Myocyte (in vitro differentiated cells): ENCODE measurements around the gene CIAO2B. TPM values are rescaled to one million over a fixed set of nuclear protein-coding genes. Genes with fewer than 3 reads are reported as not detected.
"Not testable (repeated sequence)": the region's sequence is repeated elsewhere in the genome, so short reads cannot be mapped to it uniquely, and the experiment has no call there.

ENCODE experiments used
- DNase-seq: peaks from one replicate; pipeline ENCODE4 v3.0.0-alpha.2; 2012; ENCODE audit warnings: low read depth
- total RNA-seq: library from RNA; depleted of rRNA; stranded (reverse); fragments of >200 nt; gene quantifications from 2 replicates; pipeline ENCODE4 v1.2.3, GENCODE V29; 2014

Gene CIAO2B
- total RNA-seq, 1 donor from 2014 or later, result 235 TPM

DNA sequence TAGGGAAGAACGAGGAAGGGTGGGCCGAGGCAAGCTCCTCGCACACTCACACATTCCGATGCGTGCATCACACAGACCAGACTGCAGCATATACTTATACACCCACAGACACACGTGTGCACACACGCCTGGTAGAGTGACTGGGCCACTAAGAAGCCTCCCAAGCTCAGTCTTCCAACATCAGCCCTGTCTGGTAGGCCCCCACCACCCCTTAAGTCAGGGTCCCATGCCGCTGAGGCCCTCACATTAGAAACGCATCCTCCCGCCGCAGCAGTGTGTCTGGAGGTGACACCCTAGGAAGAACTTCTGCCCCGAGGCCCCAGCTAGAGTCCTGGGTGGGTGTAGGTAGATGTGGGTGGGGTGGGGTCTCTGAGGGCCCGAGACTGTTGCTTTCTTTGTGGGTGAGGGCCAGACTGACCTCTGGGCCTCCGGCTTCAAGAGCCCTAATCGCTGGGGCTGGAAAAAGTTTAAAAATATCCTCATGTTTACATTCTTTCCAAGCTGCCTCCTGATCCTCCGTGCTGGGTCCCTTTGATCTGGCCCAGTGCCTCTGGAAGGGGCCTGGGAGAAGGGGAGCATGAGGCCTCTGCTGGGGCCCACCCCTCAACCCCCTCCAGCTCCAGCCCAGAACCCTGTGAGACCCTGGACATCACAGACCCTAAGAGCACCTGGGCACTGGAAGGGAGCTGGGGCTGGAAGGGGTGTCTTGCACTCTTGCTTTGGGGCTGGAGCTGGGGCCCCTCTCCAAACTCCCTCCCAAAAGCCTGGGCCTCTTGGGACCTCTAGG lies 29.2 kb downstream of the CIAO2B start:
- DNase-seq, result no peak

DNA sequence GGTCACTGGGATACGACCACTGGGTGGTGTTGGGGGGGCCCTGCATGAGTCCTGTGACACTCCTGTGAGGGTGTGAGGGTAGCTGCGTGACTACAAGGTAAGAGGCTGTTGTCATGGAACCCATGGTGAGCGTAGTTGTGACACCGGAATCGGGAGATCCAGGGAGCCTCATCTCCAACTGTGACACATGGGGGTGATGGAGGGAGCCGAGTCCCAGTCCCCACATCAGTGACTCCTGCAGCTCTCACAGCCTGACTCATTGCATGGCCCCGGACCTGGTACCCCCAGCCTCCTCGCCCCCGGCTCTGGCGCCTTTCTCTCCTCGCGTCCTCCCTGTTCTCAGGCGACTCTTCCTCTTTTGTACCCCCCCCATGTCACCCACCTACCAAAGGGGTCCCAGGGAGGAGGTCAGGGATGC lies 29.8 kb downstream of the CIAO2B start:
- DNase-seq, result no peak

DNA sequence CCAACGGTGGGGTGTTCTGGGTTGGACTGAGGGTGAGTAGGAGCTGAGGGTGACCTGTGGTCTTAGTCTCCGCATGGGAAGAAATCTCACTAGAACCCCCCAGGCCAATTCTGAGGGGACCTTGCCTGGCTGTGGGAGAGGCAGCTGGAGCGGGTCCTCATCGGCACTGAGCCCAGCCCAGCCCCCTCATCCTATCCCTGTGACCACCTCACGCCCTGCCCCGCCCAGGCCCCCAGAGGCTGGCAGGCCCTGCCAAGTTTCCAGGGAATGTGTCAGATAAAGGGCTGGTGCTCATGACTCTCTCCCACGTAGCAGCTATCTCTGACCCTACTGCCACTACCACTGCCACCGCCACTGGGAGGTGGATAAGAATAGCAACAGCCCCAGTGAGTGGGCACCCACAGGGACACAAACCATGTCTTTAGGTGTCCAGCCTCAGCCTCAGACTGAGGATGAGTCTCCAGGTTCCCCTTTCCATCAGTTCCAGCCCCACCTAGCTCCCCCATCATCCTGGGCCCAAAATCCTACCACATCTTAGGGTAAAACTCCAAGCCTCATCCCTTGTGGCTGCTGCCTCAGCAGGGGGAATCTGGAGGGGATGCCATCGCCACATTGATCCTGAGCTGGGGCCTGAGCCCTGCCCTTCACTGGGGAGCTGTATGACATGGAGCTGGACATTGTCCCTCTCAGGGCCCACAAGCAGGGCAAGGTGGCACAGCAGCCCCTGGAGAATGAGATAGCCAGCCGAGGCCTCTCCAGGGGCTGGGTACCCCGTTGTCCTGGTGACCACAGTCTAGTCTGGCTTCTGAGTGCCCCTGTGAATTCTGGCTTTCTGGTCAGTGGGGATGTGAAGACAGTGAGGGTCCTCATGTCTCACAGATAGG lies 30.4 kb downstream of the CIAO2B start:
- DNase-seq, result peak; percentile 90

DNA sequence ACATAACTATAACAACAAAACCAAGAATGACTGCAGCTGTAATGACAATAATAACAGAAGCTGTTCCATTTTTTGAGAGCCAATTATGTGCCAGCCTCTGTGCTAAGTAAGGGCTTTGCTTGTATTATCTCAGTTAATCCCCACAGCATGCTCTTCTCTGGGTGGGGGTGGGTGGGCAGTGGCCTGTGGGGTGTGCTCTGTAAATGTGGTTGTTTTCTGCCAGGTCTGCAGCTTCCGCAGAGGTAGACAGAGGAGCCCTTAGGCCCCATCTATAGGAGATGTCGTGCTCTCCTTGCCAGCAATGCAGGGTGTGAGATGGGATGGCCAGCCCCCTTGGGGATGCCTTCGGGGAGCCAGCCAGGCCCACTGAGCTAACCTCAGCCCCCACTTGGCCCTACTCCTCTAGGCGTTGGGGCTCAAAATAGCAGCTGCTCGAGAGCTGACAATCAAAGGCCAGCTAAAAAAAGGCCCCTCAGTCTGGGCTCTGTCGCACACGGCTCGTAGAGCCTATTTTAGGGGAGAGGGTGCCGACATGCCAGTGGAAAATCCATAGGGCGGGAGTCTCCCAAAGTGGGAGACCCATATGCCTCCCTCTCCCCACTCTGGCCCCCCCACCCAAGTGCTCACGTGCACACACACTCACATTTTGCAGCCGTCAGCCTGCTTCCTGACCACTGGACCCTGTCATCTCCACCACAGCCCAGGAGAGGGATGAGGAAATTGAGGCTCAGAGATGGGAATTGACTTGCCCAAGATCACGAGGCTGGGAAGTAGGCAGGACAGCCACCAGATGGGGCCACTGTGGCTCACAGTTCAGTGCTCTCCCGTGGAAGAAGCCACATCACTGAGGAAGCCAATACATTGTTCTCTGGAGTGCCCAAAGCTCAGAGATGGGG lies 31.3 kb downstream of the CIAO2B start:
- DNase-seq, result peak; percentile 75

DNA sequence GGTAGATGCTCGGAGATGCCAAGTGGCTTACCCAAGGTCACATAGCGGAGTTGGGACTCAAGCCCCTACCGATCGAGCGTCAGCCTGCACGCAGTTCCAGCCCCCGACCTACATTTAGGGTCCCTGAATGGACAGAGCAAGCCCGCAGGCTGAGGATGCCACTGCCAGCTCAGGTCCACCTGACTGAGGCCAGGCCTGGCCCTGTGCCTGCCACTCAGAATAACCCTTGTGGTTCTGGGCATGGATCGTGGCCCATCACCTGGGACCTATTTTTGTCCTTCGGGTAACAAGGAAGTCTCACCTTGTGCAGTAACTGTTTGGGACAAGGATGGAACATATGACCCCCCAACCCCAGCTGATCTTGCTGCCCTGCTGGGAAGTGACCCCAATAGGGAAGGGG lies 32.6 kb downstream of the CIAO2B start:
- peak; percentile 52 for DNase-seq

DNA sequence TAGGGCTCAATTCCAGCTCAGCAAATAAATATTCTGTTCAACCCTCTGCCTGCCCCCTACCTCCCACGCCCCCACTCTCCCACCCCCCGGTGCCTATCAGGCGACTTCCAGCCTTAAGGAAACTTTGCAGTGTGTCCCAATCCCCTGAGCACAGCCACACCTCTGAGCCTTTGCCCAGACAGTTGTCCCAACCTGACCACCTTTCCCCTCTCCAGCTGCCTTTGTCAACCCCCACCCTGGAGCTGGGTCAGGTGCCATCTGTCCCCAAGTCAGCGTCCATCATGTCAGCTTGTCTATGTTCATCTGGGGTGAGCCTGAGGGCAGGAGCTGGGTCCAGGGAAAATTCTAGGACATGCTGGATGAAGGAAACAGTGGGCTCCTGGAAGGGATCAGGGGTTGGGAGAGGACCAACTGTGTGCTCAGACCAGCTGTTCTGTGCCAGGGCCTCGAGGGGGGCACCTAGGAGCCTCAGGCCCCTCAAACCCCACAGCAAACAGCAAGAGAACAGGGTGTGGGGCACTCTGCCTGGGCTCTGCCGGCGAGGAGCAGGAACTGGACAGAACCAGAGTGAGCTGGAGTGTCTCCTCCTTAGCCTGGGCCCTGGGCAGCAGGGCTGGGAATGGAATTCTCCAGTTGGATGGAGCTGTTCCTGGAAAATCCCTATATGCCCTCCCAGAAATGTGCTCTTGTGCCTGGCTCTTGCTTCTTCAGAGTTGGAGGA lies 33.3 kb downstream of the CIAO2B start:
- DNase-seq, result peak; percentile 84

DNA sequence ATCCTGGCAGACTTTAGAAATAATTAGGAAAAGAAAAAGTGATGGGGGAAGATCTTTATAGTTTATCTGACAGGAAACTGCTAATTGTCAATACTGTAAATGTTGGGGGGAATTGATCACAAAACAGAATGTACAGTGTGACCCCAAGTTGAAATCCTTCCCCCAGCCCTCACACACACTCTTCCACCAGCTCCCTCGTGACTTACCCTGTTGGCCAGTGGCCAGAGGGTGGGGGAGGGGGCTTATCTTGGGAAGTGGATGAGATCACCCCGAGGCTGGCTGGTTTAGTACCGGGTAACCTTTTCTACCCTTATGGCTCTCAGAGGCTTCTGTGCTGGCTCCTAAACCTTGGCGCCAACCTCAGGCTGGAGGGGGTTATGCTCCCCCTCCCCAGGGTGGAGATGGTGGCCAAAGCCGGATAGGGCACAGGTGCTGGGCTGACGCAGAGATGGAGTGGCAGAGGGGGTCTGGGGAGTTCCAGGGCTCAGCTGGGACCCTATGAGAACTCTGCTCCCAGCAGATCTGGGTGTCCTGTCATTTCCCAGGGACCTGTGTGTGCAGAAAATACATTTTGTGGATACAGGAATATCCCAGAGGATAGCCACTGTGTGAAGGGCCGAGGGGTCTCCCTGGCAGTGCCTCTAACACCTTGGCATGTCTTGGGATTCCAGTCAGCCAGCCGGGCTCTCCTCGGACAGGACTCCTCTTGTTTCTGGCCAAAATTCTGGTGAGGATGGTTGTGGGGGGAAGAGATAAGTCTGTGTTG lies 34.1 kb downstream of the CIAO2B start:
- DNase-seq, result peak; percentile 92

DNA sequence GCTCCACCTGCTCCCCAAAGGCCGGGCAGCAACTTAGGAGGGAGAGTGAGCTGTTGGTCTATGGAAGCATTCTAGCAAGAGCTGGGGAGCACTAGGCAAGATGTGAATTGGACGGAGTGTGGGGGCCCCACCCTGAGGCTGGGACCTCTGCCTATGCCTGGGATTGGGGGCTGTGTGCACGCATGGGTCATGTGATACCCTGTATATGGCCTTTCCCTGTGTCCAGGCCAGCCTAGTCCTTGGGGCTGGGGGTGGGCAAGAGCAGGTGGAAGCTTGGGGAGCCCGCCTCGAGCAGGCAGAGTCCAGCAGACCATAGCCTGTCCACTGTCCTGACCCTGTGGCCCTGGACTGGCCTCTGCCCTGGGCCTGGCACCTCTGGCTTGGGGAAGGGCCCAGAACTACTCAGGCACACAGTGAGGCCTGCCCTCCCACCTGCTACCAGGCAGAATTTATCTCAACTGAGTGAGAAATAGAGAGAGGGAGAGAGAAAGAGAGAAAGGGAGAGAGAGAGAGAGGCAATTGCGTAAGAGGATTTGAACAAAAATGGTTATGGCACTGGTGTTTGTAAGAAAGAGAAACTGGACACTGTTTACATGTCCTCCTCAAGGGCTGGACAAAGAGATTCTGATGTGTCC lies 34.8 kb downstream of the CIAO2B start:
- peak; percentile 57 for DNase-seq

DNA sequence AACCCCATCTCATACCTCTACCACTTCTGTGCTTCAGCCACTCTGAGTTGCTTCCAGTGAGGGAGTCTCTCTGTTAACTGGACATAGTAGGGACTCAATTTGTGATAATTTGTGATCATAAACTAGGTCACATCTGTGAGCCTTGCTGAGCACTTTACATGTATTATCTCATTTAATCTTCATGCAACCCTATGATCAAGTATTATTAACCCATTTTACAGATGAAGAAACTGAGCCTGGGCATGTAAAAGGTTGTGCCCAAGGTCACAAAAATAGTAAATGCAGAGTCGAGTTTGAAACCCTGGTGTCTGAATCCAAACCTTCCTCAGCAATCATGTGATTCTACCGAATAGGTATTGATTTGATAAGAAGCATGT lies 35.3 kb downstream of the CIAO2B start:
- no peak for DNase-seq

DNA sequence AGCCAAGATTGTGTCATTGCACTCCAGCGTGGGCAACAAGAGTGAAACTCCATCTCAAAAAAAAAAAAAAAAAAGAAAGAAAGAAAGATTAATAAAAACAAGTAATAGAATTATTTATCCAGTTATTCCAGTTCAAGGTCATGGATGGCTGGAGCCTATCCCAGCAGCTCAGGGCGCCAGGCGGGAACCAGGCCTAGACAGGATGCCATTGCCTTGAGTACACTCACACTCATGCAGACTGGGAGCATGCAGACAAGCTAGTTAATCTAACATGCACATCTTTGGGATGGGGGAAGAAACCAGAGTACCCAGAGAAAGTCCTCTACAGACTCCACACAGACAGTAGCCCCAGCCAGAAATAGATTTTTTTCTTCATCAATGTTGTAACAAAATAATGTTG lies 36.0 kb downstream of the CIAO2B start:
- peak; percentile 57 for DNase-seq

DNA sequence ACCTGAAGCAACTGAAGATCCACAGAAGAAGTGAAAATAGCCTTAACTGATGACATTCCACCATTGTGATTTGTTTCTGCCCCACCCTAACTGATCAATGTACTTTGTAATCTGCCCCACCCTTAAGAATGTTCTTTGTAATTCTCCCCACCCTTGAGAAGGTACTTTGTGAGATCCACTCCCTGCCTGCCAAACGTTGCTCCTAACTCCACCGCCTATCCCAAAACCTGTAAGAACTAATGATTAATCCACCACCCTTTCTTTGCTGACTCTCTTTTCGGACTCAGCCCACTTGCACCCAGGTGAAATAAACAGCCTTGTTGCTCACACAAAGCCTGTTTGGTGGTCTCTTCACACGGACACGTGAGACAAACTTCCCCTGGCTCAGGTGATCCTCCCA lies 37.5 kb downstream of the CIAO2B start:
- not testable (repeated sequence) for DNase-seq

DNA sequence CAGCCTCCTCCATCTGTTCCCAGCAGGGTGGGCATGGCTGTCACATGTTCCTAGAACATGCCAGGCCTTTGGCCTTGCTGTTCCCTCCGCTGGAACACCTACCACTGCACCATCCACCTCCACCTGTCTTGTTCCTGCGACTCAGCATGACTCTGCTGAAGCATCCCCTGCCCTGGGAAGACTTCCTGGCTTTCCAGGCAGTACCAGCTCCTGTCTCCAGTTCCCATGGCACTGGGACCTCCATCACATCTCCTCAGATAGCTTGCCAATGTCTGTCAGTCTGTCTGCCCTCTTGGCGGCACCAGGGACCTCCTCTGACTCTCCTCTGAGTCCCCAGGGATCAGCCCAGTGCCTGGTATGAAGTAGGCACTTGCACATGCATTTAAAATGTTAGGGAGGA lies 38.2 kb downstream of the CIAO2B start:
- DNase-seq, result no peak

DNA sequence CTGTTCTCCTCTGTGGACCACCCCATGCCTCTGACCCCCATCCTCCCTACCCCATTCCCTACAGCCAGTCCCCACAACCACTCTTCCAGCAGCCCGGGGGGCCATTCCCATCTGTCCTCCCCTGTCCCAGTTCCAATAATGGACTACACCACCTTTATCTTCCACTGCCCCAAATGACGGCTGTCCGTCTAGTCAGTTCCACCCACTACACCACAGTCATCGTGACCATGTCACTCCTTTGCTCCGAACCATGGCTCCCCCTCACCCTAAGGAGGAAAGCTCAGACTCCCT lies 38.6 kb downstream of the CIAO2B start:
- no peak for DNase-seq

DNA sequence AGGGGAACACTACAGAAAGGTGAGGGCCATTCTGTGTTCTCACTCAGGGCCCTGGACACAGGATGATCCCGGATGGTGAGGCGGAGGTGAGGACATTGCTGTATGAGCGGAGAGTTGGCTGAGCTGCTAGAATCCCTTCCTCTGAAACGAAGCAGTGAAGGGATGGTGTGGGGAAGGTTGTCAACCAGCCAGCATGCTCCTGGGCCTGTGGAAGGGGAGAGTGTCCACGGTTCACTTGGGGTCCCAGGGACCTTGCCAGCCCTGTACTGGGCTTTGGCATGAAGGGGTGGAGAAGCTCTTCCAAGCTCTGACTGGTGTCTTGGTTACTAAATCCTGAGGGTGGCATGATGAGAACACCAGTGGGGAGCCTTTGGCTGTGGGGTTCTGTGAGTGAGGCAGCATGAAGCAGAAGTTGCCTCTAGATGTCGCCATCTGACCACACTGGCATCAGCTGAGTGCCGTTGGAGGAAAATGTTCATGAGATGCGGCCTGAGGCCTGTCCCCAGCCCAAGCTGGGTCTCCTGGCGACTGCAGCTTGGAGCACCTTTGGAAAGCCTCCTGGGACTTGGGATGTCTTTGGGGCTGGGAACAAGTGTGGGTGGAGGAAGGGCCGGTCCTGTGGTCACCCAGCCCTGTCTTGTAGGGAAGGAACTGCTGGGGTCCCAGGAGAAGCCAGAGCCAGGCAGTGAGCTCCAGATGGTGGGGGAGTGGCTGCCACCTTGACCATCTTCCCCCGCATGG lies 39.1 kb downstream of the CIAO2B start:
- peak; percentile 89 for DNase-seq

DNA sequence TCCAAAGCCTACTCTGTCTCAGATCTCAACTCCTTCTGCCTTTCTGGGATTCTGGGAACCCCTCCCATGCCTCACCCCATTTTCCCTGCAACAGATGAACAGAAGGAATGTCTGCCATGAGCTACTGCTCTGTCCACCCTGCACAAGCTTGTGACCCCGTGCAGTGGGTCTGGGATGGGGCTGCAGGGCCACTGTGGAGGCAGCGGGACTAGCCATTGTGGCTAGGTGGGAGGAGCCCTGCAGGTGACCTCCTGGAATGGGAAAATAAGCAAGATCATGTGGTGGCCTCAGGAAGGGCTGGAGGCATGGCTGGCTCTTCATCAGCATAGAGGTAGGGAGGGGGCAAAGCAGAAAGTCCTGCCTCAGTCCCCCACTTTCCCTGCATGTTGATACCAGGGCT lies 40.1 kb downstream of the CIAO2B start:
- DNase-seq, result no peak

DNA sequence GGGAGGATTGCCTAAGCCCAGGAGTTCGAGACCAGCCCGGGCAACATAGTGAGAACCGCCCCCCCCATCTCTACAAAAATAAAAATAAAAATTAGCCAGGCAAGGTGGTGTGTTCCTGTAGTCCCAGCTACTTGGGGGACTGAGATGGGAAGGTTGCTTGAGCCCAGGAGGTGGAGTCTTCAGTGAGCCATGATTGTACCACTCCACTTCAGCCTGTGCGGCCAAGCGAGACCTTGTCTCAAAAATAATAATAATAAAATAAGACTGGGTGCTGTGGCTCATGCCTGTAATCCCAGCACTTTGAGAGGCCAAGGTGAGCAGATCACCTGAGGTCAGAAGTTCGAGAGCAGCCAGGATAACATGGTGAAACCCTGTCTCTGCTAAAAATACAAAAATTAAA lies 42.4 kb downstream of the CIAO2B start:
- no peak for DNase-seq

DNA sequence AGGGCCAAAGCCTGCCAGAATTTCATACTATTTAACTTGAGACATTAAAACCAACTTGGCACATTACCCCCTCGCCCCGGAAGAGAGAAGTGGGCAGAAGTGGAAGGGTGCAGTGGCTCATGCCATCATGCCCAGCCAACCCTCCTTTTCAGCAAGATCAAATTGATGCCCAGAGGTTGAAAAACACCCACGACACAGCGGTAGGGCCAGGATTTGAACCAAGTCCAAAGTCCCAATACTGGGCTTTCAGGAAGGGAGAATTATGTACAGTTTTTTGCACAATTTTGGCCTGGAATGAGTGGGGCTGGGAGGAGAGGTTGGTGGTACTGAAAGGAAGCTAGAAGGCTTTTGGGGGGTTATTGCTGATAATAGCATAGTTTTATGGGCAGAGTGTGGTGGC lies 42.8 kb downstream of the CIAO2B start:
- no peak for DNase-seq

DNA sequence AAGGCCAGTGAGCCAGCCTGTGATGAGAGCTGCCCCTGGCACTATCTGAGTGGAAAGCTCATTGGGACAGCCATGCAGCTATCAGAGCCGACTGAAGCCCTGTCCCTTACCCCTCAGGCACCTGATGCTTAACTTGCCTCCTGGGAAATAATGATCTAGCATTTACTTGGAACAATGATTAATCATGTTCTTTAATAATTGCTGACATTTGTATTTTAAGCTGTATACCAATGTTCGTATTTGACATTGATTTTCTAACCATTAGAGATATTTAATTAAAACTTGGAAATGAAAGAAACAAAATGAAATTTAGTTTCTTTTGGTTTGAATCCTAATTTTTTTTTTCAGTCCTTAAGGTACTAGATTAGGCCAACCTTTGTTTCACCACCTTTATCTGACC lies 43.4 kb downstream of the CIAO2B start:
- DNase-seq, result no peak

DNA sequence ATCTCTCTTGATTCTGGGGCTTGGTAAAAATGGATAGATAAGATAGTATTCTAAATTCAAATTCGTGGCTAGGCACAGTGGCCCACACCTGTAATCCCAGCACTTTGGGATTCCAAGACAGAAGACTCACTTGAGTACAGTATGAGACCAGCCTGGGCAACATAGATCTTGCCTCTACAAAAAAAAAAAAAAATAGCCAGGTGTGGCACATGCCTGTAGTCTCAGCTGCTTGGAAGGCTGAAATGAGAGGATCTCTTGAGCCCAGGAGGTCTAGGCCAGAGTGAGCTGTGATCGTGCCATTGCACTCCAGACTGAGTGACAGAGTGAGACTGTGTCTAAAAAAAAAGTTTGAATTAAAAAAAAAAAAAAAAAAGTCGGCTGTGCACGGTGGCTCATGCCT lies 44.6 kb downstream of the CIAO2B start:
- DNase-seq, result no peak
